Adrenal gland (tissue), 12 donors: Measurements from ENCODE around the gene GPR153. TPM values are rescaled to one million over a fixed set of nuclear protein-coding genes. Genes with fewer than 3 reads are reported as not detected.

ENCODE experiments used
- DNase-seq, 7 donors: peaks; one replicate each; pipeline ENCODE4 v3.0.0-alpha.2; 2019 to 2020
- H3K27ac ChIP-seq, 5 donors: fragments of 200-600 bp; sonication (generic) in 4 of 5; 1 replicate in 3 of 5; 2 replicates in 2 of 5; pipeline versions ENCODE4 v1.5.1 to v1.8.0; 2016 to 2020; ENCODE audit warnings: mild to moderate bottlenecking in 1 of 5
- H3K27me3 ChIP-seq: fragments of 200-600 bp; 2 replicates; pipeline ENCODE4 v1.8.0; 2021
- H3K36me3 ChIP-seq, 2 donors: fragments of 200-600 bp; replicated peaks in 1 of 2; 1 replicate in 1 of 2; 2 replicates in 1 of 2; pipeline versions ENCODE4 v1.5.1 to v1.8.0; 2018 to 2022
- H3K4me1 ChIP-seq, 2 donors: fragments of 200-600 bp; replicated peaks in 1 of 2; 1 replicate in 1 of 2; 2 replicates in 1 of 2; pipeline versions ENCODE4 v1.5.1 to v1.8.0; 2018 to 2021
- H3K4me3 ChIP-seq, 4 donors: fragments of 200-600 bp; sonication (generic) in 3 of 4; one replicate each; pipeline ENCODE4 v1.5.1; 2016 to 2018
- H3K9me3 ChIP-seq, 3 donors: fragments of 200-600 bp; sonication (generic) in 1 of 3; replicated peaks in 1 of 3; 1 replicate in 2 of 3; 2 replicates in 1 of 3; pipeline versions ENCODE4 v1.5.1 to v1.8.0; 2016 to 2021
- POLR2A ChIP-seq, 2 donors: fragments of 450-650 bp; IDR thresholded peaks; one replicate each; pipeline ENCODE4 v1.6.1; 2017; ENCODE audit warnings: antibody characterized with exemption in 2 of 2, mild to moderate bottlenecking in 2 of 2, moderate library complexity in 1 of 2
- WGBS, 4 donors: extraction: QIAGEN DNeasy Blood & Tissue Kit in 2 of 4; methylation state at CpG; one replicate each; pipeline versions ENCODE4 v1.1.5 to v1.1.7; 2013 to 2017; 5-methylcytosine and 5-hydroxymethylcytosine counted together
- intact Hi-C, 2 donors: fragments of 100-400 bp; cut with DNase I; formaldehyde crosslinking; loops; one replicate each; pipeline versions ENCODE4 v1.14.1 to v1.15.0; 2022 to 2023
- polyA plus RNA-seq, 3 donors: library from polyadenylated mRNA; stranded (reverse); fragments of 200-250 nt in 2 of 3; fragments of 350-450 nt in 1 of 3; fragmentation: Illumina TruSeq in 1 of 3; extraction: RNeasy Lipid Tissue Mini Kit (QIAGEN cat#74804) in 1 of 3; gene quantifications; one replicate each; pipeline ENCODE4 v1.2.3, GENCODE V29; 2013 to 2014
- total RNA-seq, 9 donors: library from RNA; depleted of rRNA in 4 of 9; stranded (reverse); fragments of >200 nt in 4 of 9; fragments of 120-200 nt in 1 of 9; fragmentation: NEBNext Ultra II Directional in 1 of 9; extraction: Animal tissue kit (Norgen Biotek cat#: 25700) in 1 of 9; gene quantifications; one replicate each; pipeline versions ENCODE4 v1.1.0 to v1.2.4, GENCODE V29; 2013 to 2023
- TF ChIP-seq, protein P1 (sequence below), 6 experiments: fragments of 450-650 bp in 4 of 6; fragments of 200-600 bp in 2 of 6; sonication (generic) in 1 of 6; IDR thresholded peaks; 1 replicate in 5 of 6; 2 replicates in 1 of 6; pipeline versions ENCODE4 v1.5.1 to v1.8.0; 2016 to 2021; ENCODE audit warnings: antibody characterized with exemption in 6 of 6, mild to moderate bottlenecking in 2 of 6, moderate library complexity in 1 of 6
- donor health status: healthy with polysubstance abuse.
- donor health status: Bipolar disorder and iron deficiency.
- donor health status: DM: yes; HTN: yes; CAD: no.
- donor health status: DM: no; HTN: no; CAD: no.
- donor health status: DM: no; HTN: no; CAD: no.
- donor health status: DM: yes; HTN: yes; CAD: no.

Gene GPR153
- total and polyA plus RNA-seq, 12 donors: 0.86 to 5.9 (median 3.1) TPM

DNA sequence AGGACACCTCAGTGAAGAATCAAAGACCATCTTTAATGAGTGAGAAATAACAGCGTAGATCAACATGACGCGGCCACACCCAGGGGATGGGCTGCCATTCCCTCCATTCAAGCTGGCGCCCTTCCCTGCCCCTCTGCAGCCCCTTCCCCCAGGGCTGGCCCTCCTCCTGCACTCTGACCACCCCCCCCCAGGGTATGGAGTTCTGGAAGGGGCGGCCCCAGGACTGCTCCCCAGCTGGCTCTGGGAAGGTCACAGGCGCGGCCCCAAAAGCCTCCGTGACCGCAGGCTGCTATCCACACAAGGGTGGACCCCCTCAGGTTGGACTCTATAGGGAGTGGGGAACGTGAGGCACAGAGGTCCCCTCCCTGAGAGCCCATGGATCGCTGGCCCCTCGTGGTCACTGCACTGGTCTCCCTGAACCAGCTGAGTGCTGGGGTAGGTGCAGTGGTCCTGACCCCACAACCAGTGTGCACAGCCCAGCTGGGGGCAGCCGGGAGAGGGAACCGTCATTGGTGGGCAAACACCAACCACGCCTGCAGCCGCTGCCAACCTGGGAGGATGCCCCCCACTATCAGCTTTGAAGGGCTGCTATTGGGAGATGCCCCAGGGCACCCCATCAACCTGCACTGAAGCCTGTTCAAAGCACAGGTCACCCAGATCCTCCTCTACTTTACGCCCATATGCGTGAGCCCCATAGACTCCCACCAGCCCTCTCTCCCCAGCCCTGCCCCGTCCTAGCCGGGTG is 16.1 kb upstream of the GPR153 start:
- DNase-seq: no peak
- no peak for TF ChIP-seq POLR2A (IDR thresholded peaks at IDR 0.05)
- TF ChIP-seq, protein P1, sequence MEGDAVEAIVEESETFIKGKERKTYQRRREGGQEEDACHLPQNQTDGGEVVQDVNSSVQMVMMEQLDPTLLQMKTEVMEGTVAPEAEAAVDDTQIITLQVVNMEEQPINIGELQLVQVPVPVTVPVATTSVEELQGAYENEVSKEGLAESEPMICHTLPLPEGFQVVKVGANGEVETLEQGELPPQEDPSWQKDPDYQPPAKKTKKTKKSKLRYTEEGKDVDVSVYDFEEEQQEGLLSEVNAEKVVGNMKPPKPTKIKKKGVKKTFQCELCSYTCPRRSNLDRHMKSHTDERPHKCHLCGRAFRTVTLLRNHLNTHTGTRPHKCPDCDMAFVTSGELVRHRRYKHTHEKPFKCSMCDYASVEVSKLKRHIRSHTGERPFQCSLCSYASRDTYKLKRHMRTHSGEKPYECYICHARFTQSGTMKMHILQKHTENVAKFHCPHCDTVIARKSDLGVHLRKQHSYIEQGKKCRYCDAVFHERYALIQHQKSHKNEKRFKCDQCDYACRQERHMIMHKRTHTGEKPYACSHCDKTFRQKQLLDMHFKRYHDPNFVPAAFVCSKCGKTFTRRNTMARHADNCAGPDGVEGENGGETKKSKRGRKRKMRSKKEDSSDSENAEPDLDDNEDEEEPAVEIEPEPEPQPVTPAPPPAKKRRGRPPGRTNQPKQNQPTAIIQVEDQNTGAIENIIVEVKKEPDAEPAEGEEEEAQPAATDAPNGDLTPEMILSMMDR (IDR thresholded peaks at IDR 0.05): no peak
- no peaks in the 10 kb centered on the region for H3K9me3 ChIP-seq
- WGBS, 4 donors: 90 to 95% (median 92%) methylated on average over 5 to 20 of the region's 20 CpGs
- H3K4me3 ChIP-seq: no peak overlapping the region
- intact Hi-C loops: no loop called here
- H3K36me3 ChIP-seq: no peaks in the 10 kb centered on the region
- H3K27me3 ChIP-seq: no peaks in the 10 kb centered on the region
- H3K4me1 ChIP-seq: peaks cover 0 to 11% of the 10 kb centered on the region in 2 donors
- H3K27ac ChIP-seq: peak overlapping the region in 2 of 5 donors; percentile 76 to 81

DNA sequence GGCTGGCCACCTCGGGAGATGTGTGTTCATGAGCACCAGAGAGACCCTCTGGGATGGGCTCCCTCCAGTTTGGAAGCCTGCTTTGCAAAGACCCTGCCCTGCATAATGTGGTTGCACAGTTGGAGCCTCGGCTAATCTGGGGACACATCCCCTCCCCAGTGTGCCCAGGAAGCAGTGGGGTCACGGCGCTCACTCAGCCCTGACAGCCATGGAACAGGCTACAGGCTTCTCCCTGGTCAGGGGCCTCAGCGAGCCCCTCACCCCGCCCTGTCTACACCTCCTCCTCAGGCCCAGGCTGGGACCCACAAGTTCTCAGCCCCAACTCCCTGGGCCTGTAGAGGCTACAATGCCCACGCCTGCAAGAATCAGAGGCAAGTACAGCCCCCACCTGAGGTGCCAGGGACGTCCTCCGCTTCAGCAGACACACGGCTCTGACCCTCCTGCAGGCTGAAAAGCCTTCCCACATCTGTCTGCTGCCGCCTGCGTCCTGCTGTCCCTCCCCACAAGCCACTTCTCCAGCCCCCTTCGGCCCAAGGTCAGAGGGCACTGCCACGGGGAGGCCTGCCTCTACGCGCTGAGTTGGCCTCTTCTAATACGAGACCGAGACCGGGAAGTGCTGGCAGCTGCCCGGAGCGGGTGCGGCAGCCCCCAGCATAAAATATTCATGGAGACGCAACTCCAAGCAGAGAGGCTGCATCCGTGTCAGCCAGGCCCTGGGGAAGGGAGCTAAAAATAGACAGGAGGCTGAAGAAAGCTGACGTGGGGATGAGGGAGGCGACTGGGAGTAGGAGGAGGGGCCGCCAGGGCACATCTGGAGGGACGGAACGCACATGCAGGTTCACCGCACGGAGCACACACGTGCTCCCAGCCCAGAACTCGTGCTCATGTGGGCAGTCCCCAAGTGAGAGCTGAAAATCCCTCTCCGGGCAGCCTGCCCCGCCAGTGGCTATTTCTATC is 15.2 kb upstream of the GPR153 start:
- TF ChIP-seq, protein P1 (IDR thresholded peaks at IDR 0.05): no peak
- TF ChIP-seq POLR2A (IDR thresholded peaks at IDR 0.05): no peak
- intact Hi-C loops: no loop called here
- Histone ChIP-seq H3K4me3 (no peak overlapping the region), H3K4me1 (peaks cover 0 to 11% of the 10 kb centered on the region in 2 donors), H3K27ac (peak overlapping the region in 3 of 5 donors; percentile 47 to 81 (median 76)), H3K36me3 (no peaks in the 10 kb centered on the region), H3K9me3 (no peaks in the 10 kb centered on the region), H3K27me3 (no peaks in the 10 kb centered on the region)
- WGBS, 4 donors: 44 to 53% (median 45%) methylated on average over 27 to 35 of the region's 35 CpGs
- DNase-seq: peak; percentile 18 to 90 (median 60)

DNA sequence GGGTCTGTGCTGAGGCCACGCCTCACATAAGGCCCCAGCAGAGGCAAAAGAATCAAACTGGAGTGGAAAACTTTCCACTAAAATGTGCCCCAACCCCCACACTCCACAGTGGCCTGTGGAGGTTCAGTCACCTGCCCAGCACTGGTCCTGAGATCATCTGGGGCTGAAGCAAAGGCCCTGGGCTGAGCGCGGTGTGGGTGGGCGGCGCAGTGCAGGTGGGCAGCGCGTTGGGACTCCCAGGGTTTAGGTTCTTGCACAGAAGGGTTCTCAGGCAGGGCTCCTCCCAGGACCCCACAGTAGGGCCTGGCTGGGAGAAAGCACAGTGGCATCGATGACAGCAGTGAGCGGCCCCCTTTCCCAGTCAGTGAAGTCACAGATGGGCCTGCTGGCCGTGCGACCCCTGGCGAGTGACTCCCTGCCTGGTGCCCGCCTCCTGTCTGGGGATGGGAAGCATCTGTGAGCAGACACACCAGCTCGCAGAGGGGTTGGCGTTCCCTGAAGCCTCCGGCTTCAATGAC is 13.8 kb upstream of the GPR153 start:
- intact Hi-C loops: no loop called here
- 95 to 98% (median 98%) methylated on average over 11 to 16 of the region's 16 CpGs for WGBS, 4 donors
- H3K4me1 ChIP-seq: peaks cover 0 to 11% of the 10 kb centered on the region in 2 donors
- no peak overlapping the region for H3K27ac ChIP-seq
- TF ChIP-seq, protein P1 (IDR thresholded peaks at IDR 0.05): no peak
- TF ChIP-seq POLR2A (IDR thresholded peaks at IDR 0.05): no peak
- no peaks in the 10 kb centered on the region for H3K27me3 ChIP-seq
- H3K36me3 ChIP-seq: no peaks in the 10 kb centered on the region
- no peaks in the 10 kb centered on the region for H3K9me3 ChIP-seq
- no peak overlapping the region for H3K4me3 ChIP-seq
- no peak for DNase-seq

DNA sequence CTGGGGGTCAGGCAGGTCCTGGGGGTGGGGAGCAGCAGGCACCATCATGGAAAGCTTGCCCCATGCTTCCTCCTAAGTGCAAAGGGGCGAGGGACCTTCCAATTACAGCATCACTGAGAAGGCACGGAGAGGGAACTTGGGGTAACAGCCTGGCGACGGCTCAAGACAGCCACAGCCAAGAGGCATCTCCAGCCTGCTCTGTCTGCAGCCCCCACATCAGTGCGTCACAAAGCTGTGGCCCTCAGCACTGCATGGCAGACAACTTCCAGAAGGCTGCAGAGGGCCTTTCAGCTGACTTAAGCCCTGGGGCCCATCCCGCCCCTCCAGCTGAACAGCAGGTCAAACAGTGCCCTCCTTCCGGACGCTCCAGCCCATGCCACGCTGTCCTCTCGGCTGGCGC is 13.2 kb upstream of the GPR153 start:
- no peak overlapping the region for H3K27ac ChIP-seq
- H3K36me3 ChIP-seq: no peaks in the 10 kb centered on the region
- H3K4me3 ChIP-seq: no peak overlapping the region
- DNase-seq: no peak
- WGBS, 4 donors: 94 to 97% (median 96%) methylated on average over 7 to 11 of the region's 11 CpGs
- no peaks in the 10 kb centered on the region for H3K9me3 ChIP-seq
- intact Hi-C loops: no loop called here
- H3K27me3 ChIP-seq: no peaks in the 10 kb centered on the region
- TF ChIP-seq, protein P1 (IDR thresholded peaks at IDR 0.05): no peak
- TF ChIP-seq POLR2A (IDR thresholded peaks at IDR 0.05): no peak
- H3K4me1 ChIP-seq: peaks cover 0 to 11% of the 10 kb centered on the region in 2 donors
